GM12872 (cell line): ENCODE results near the gene PCBP3.

Experiments used
- TF ChIP-seq, protein P1 (sequence below): IDR thresholded peaks from 3 replicates; pipeline ENCODE4 v1.5.1; 2011; ENCODE audit warnings: low read depth, mild to moderate bottlenecking, low read length, moderate library complexity; ENCODE audit not compliant: insufficient read depth

Gene PCBP3

DNA sequence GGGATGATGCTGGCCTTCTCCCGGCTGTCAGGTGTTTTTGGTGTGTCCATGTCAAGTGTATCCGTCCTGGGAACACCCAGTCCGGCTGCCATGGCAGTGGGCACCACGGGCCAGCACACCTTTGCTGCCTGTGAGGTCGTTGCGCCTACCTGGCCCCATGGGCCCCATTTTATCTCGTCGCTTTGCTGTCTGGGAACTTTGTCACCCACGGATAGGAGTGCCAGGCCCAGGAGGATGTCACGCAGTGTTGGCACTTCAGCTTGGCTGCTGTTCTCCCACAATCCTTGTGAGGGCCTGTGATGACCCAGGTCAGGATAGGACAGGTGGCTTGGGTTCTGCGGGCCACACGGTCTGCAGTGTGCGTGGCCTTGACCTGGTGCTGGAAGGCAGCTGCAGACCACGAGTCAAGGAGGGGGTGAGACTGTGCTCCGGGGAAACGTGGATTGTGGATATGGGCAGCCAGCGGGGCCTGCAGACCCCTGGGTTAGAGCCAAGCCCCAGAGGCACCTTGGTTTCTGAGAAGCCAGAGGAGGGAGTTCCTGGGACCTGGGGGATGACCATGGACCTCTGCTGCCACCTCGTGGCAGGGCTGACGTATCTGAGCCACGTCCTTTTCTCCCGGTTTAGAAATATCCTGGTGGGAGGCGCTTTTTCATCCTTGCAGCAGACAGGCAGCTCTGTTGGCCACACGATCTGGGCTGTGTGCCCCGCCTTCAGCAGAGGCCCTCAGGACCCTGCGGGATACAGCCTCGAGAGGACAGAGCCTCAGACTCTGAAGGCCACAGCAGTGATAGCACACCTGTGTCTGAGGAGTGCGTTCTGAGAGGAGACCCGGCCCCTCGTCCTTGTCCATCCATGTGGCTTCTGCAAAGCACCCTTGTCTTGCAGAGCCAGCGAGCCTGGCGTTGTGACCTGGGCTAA, 176.9 kb downstream of the PCBP3 start:
- TF ChIP-seq, protein P1, sequence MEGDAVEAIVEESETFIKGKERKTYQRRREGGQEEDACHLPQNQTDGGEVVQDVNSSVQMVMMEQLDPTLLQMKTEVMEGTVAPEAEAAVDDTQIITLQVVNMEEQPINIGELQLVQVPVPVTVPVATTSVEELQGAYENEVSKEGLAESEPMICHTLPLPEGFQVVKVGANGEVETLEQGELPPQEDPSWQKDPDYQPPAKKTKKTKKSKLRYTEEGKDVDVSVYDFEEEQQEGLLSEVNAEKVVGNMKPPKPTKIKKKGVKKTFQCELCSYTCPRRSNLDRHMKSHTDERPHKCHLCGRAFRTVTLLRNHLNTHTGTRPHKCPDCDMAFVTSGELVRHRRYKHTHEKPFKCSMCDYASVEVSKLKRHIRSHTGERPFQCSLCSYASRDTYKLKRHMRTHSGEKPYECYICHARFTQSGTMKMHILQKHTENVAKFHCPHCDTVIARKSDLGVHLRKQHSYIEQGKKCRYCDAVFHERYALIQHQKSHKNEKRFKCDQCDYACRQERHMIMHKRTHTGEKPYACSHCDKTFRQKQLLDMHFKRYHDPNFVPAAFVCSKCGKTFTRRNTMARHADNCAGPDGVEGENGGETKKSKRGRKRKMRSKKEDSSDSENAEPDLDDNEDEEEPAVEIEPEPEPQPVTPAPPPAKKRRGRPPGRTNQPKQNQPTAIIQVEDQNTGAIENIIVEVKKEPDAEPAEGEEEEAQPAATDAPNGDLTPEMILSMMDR: peak; percentile 90

DNA sequence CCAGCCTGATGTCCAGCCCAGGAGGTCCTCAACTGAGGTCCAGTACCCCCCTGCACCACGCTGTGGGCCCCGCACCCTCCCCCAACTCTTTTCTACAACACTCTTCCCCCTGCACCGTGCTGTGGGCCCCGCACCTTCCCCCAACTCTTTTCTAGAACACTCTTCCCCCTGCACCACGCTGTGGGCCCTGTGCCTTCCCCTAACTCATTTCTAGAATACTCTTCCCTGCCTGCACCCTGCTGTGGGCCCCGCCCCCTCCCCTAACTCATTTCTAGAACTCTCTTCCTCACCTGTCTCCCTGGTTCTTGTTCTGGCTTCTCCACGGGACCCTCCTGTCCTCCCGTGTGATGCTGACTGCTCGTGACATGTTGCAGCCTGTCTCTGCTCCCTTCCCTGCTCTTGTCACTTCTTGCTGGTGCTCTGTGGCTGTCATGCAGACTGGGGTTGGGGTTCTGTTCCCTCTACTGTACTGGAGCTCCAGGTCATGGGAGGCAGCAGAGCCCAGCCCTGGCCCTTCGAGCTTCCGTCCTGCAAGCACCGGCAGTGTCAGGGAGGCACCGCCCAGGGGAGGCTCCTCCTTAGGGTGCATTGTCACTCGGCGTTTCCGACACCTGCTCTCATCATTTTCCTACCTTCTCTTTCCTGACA, 177.9 kb downstream of the PCBP3 start:
- TF ChIP-seq, protein P1: no peak

DNA sequence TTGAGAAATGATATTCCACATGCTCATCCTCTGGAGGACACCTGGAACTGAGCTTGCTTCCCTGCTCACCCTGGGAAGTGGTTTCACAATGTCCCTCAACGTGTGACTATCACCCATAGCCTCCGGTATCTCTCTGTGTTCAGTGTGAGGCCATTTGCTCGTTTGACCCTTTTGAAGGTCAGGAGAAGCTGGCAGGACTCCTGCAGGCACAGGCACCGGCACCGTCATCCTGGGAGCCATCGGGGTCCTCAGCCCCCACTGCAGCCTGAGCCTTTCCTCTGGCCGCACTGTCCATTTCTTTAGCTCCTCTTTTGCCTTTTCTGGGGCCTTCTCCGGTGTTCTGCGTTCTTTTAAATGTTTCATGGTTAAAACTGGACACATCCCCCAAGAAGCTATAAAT, 178.5 kb downstream of the PCBP3 start:
- TF ChIP-seq, protein P1: no peak

DNA sequence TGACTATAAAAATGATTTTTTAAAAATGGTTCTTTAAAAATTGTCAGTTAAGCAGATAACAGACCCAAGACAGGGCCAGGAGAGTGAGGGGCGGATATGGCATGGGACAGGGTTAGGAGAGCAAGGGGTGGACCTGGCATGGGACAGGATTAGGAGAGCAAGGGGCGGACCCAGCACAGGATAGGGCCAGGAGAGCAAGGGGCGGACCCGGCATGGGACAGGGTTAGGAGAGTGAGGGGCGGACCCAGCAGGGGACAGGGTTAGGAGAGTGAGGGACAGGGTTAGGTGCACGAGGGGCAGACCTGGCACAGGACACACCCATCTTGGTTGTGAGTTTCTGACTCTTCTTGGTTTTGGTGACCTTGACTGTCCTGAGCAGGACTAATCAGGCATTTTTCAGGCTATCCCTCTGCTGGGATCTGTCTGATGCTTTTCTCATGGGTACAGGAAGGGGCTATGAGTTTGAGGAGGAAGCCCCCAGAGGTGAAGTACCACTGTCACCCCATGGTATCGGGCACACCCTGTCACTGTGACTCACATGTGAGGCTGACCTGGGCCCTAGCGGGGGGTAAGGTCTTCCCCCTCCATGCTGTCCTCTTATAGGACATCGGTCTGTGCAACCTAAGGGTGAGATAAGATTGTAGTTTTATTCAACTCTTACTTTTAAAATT, 179.0 kb downstream of the PCBP3 start:
- TF ChIP-seq, protein P1: no peak

DNA sequence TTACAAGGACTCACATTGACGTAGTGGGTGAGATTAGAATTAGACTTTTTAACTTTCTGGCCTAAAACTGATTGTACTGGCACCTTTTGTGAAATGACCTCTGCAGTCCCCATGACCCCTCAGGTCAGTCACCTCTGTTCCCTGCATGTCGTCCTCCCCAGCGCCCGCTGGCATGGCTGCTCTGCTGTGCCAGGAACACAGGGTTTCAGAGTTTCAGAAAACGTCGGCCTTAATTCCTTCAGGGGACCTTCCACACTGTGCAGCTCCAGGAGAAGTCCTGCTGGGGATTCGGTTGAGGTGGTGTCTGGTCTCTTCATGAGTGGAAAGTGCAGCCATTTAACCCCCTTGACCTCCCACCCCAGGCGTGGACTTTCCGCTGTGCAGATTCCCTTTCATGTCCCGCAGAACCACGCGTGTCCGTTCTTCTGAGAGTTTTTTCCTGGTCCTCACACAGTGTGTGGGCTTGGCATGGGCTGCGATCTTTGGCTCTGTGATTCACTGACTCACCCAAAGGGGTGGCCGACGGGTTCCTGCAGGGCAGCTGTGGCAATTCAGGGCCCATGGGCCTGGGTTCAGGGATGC, 179.7 kb downstream of the PCBP3 start:
- TF ChIP-seq, protein P1: no peak

DNA sequence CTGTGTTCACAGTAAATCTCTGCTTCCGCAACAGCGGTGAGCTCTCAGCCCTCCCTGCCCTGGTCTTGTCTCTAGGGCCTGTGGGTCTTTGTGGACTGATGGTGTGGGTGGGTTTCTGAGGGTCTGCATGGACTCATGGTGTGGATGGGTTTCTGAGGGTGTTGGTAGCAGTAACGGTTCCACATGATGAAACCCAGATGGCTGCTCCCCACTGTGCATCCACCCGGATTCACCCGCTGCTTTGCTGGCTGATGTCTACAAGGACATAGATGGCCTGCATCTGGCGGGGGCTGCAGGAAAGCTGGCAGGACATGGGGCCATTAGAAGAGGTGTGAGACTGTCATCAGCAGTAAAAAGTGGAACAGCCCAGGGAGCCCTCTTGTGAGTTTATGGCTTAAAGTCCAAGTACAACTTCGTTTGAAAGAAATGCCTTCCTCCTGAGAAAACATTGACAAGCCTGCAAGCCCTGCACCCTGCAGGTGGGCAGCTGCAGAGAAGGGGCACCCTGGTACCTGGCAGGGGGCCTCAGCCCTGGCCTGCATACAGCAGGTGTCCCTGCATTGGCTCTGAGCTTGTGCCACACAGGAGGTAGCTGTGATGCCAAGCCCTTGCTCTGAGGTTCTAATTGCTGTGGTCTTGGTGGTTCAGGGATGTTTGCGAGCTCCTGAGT, 181.2 kb downstream of the PCBP3 start:
- TF ChIP-seq, protein P1: no peak
